Esophagus muscularis mucosa (tissue), 4 donors: ENCODE measurements around the gene PRRG4. TPM values are rescaled to one million over a fixed set of nuclear protein-coding genes. Genes with fewer than 3 reads are reported as not detected.

ENCODE experiments used
- DNase-seq: peaks from one replicate; pipeline ENCODE4 v3.0.0-alpha.2; 2017; ENCODE audit errors: extremely low spot score
- H3K27ac ChIP-seq, 4 donors: fragments of 200-600 bp; sonication (generic); replicated peaks in 1 of 4; 1 replicate in 3 of 4; 2 replicates in 1 of 4; pipeline ENCODE4 v1.5.1; 2016 to 2019; ENCODE audit warnings: mild to moderate bottlenecking in 1 of 4
- H3K27me3 ChIP-seq, 4 donors: fragments of 200-600 bp; sonication (generic); one replicate each; pipeline versions ENCODE4 v1.5.1 to v1.6.0; 2016 to 2019
- H3K36me3 ChIP-seq, 4 donors: fragments of 200-600 bp; sonication (generic); one replicate each; pipeline ENCODE4 v1.5.1; 2016 to 2019
- H3K4me1 ChIP-seq, 4 donors: fragments of 200-600 bp; sonication (generic); one replicate each; pipeline ENCODE4 v1.5.1; 2016 to 2019
- H3K4me3 ChIP-seq, 4 donors: fragments of 200-600 bp; sonication (generic); 1 replicate in 2 of 4; 2 replicates in 2 of 4; pipeline ENCODE4 v1.5.1; 2016 to 2019; ENCODE audit warnings: mild to moderate bottlenecking in 4 of 4, moderate library complexity in 1 of 4
- H3K9me3 ChIP-seq, 4 donors: fragments of 200-600 bp; sonication (generic); 1 replicate in 3 of 4; 2 replicates in 1 of 4; pipeline ENCODE4 v1.5.1; 2016 to 2019
- CTCF ChIP-seq, 3 experiments: fragments of 200-600 bp in 2 of 3; fragments of 450-650 bp in 1 of 3; sonication (generic) in 2 of 3; IDR thresholded peaks; one replicate each; pipeline ENCODE4 v1.5.1; 2017 to 2019; ENCODE audit warnings: antibody characterized with exemption in 3 of 3, mild to moderate bottlenecking in 2 of 3, moderate library complexity in 1 of 3
- EP300 ChIP-seq: sonication (generic); formaldehyde crosslinking; IDR thresholded peaks from one replicate; pipeline ENCODE4 v1.6.1; 2017; ENCODE audit warnings: antibody characterized with exemption
- POLR2A ChIP-seq: fragments of 450-650 bp; IDR thresholded peaks from one replicate; pipeline ENCODE4 v1.6.1; 2017; ENCODE audit warnings: antibody characterized with exemption, moderate library complexity, mild to moderate bottlenecking, low read depth
- POLR2AphosphoS5 ChIP-seq, 2 donors: sonication (generic); formaldehyde crosslinking; IDR thresholded peaks; one replicate each; pipeline ENCODE4 v1.6.1; 2017; ENCODE audit warnings: antibody characterized with exemption in 2 of 2
- WGBS: methylation state at CpG from one replicate; pipeline ENCODE4 v1.1.5; 2018; 5-methylcytosine and 5-hydroxymethylcytosine counted together
- intact Hi-C: fragments of 100-400 bp; cut with DNase I; formaldehyde crosslinking; loops from one replicate; pipeline ENCODE4 v1.15.1; 2023
- total RNA-seq, 4 donors: library from RNA; depleted of rRNA; stranded (reverse); fragments of >200 nt; gene quantifications; one replicate each; pipeline versions ENCODE4 v1.1.0 to v1.2.1, GENCODE V29; 2016

The PRRG4 gene
- total RNA-seq, 4 donors from 2014 or later: 1.7 to 2.8 (median 2.2) TPM

- no peak for TF ChIP-seq CTCF (IDR thresholded peaks at IDR 0.05)
- TF ChIP-seq EP300: no peak
- TF ChIP-seq POLR2AphosphoS5 (IDR thresholded peaks at IDR 0.05): no peak
- no peak for TF ChIP-seq POLR2A
- Histone ChIP-seq H3K27me3 (peaks cover 0 to 4% (median 0%) of the 10 kb centered on the region in 4 donors), H3K4me3 (no peak overlapping the region), H3K36me3 (no peaks in the 10 kb centered on the region), H3K4me1 (peaks cover 0 to 8% (median 5%) of the 10 kb centered on the region in 4 donors), H3K9me3 (no peaks in the 10 kb centered on the region), H3K27ac (no peak overlapping the region)
- WGBS: 50% methylated on average over 1 of the region's 1 CpG
- DNase-seq: no peak
- intact Hi-C loops: loop anchor here (5.0 kb wide), 1 partner anchor 464 kb away; no protein-coding TSS in a partner anchor
Measured at GRCh38 chr11:32790916-32791315, 38.8 kb upstream of the PRRG4 start.

DNA sequence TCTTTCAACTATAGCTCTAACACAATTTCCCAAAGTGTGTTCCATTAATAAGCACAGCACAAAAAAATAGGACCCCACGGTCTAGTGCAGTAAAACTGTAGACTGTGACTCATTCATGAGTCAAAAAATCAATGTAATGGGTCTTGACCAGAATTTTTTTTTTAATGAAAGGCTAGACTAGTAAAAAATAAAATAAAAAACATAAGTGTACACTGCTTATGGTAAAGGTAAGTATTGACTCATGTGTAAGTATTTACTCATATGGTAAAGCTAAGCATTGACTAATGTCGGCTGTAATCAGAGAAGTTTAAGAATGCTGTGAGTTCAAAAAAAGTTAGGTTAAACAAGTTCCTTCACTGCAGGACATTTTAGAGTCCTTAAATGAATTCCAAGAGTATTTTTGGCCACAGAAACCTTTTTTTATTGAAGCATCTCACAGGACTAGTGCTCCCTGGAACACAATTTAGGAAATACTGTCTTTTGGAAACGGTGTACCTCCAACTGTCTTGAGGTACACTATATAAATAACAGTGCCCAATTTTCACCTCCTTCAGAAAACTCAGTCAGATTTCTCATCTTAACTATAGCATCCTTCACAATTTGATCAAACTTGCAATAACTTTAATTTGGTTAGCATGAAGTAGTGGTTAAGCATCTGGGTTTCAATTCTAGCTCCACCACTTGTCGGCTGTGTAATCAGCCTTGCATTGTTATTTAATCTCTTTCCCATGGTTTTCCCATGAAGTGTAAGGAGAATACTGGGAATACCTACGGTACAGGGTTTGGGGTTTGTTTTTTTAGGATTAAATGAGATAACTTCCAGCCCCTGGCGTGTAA lies 37.4 kb upstream of the PRRG4 start:
- TF ChIP-seq POLR2A: no peak
- TF ChIP-seq EP300: no peak
- TF ChIP-seq POLR2AphosphoS5 (IDR thresholded peaks at IDR 0.05): no peak
- TF ChIP-seq CTCF (IDR thresholded peaks at IDR 0.05): no peak
- WGBS: 39% methylated on average over 6 of the region's 6 CpGs
- Histone ChIP-seq H3K27me3 (peaks cover 0 to 4% (median 0%) of the 10 kb centered on the region in 4 donors), H3K4me1 (peaks cover 0 to 8% (median 5%) of the 10 kb centered on the region in 4 donors), H3K9me3 (no peaks in the 10 kb centered on the region), H3K36me3 (no peaks in the 10 kb centered on the region), H3K4me3 (peak overlapping the region; percentile 3 to 38 (median 26)), H3K27ac (no peak overlapping the region)
- no peak for DNase-seq
- intact Hi-C loops: loop anchor here (5.0 kb wide), 1 partner anchor 465 kb away; no protein-coding TSS in a partner anchor

DNA sequence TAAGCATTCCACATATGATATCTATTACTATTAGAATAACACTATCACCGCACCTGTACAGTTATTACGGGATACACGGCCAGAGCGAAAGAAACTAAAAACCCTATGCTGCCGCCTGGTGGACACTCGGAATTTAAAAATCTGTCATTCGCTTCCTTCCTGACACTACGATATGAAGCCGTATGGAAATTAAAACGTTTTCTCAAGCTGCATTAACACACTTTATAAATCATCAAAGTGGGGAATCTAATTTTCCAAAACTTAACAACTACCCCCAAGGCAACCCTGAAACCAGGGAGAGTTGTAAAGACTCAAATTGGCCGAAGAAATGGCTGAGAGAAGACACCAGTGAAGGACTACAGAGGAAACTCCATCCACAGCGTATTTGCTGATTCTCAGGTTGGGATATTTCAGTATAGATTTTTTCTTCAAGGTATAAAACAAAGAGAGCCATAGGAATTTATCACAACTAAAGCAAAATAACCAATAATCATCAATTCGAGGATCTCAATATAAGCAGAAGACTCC lies 36.7 kb upstream of the PRRG4 start:
- WGBS: 17% methylated on average over 13 of the region's 13 CpGs
- peaks cover 0 to 4% (median 0%) of the 10 kb centered on the region in 4 donors for H3K27me3 ChIP-seq
- peak overlapping the region; percentile 3 to 38 (median 26) for H3K4me3 ChIP-seq
- no peak for TF ChIP-seq POLR2A
- TF ChIP-seq CTCF (IDR thresholded peaks at IDR 0.05): peak; percentile 57 to 66 (median 60)
- no peaks in the 10 kb centered on the region for H3K9me3 ChIP-seq
- no peaks in the 10 kb centered on the region for H3K36me3 ChIP-seq
- no peak overlapping the region for H3K27ac ChIP-seq
- peaks cover 0 to 8% (median 5%) of the 10 kb centered on the region in 4 donors for H3K4me1 ChIP-seq
- intact Hi-C loops: loop anchor here (5.0 kb wide), 1 partner anchor 466 kb away; no protein-coding TSS in a partner anchor
- DNase-seq: no peak

DNA sequence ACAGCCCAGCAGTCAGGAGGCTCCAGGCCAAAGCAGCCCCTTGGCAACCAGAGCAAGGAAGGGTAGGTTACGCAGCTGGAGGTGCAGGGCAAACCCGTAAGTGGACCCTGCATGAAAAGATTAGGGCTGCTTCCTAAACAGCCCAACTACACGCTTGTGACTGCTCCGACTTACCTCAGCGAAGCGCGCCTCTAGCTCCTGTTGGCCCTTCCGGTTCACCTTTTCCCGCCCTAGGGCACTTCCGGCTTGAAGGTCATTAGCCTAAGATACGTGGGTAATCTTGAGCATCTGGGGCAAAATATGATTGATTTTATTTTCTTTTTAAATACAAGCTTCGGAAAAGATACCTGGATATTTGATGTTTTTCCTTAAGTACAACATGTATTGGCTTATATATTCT lies 35.3 kb upstream of the PRRG4 start, which contains the start of gene CCDC73:
TSS of gene CCDC73 (minus strand) at position 224 of the 400 bp plus-strand sequence. CDS start 34,419 bp downstream, outside the sequence.
- intact Hi-C loops: loop anchor here (5.0 kb wide), 1 partner anchor 467 kb away; no protein-coding TSS in a partner anchor
- no peak for TF ChIP-seq CTCF (IDR thresholded peaks at IDR 0.05)
- TF ChIP-seq POLR2AphosphoS5 (IDR thresholded peaks at IDR 0.05): no peak
- no peak for TF ChIP-seq EP300
- no peak for TF ChIP-seq POLR2A

More for the DNA sequence above, 35.3 kb upstream of the PRRG4 start, which contains the start of gene CCDC73:
- no peaks in the 10 kb centered on the region for H3K36me3 ChIP-seq
- H3K4me3 ChIP-seq: no peak within 1 kb of the TSS
- H3K4me1 ChIP-seq: peaks cover 0 to 8% (median 5%) of the 10 kb centered on the region in 4 donors
- no peaks in the 10 kb centered on the region for H3K9me3 ChIP-seq
- no peak within 1 kb of the TSS for H3K27ac ChIP-seq
- no peak for DNase-seq
- WGBS: 93% methylated on average over 12 of the region's 12 CpGs
- H3K27me3 ChIP-seq: no peaks in the 10 kb centered on the region
